IPS-15b (cell line): ENCODE results near the gene HOXB3.
A peak's percentile ranks its signal among the peaks of the same experiment; 100 is the strongest.

Experiments used
- H3K27me3 ChIP-seq: one replicate; pipeline ENCODE4 v1.6.1; 2013; ENCODE audit warnings: low read length; ENCODE audit not compliant: control insufficient read depth, insufficient read depth
- H3K36me3 ChIP-seq: one replicate; pipeline ENCODE4 v1.6.1; 2013; ENCODE audit warnings: low read length; ENCODE audit not compliant: control insufficient read depth, insufficient read depth
- H3K4me1 ChIP-seq: one replicate; pipeline ENCODE4 v1.6.1; 2013; ENCODE audit warnings: mild to moderate bottlenecking, low read length; ENCODE audit not compliant: control insufficient read depth, insufficient read depth
- H3K4me3 ChIP-seq: one replicate; pipeline ENCODE4 v1.5.1; 2013; ENCODE audit warnings: low read depth, low read length
- H3K9ac ChIP-seq: one replicate; pipeline ENCODE4 v1.6.1; 2013; ENCODE audit warnings: low read depth, mild to moderate bottlenecking, low read length
- H3K9me3 ChIP-seq: one replicate; pipeline ENCODE4 v1.6.1; 2013; ENCODE audit warnings: mild to moderate bottlenecking, low read length; ENCODE audit not compliant: control insufficient read depth, insufficient read depth

HOXB3 gene

DNA sequence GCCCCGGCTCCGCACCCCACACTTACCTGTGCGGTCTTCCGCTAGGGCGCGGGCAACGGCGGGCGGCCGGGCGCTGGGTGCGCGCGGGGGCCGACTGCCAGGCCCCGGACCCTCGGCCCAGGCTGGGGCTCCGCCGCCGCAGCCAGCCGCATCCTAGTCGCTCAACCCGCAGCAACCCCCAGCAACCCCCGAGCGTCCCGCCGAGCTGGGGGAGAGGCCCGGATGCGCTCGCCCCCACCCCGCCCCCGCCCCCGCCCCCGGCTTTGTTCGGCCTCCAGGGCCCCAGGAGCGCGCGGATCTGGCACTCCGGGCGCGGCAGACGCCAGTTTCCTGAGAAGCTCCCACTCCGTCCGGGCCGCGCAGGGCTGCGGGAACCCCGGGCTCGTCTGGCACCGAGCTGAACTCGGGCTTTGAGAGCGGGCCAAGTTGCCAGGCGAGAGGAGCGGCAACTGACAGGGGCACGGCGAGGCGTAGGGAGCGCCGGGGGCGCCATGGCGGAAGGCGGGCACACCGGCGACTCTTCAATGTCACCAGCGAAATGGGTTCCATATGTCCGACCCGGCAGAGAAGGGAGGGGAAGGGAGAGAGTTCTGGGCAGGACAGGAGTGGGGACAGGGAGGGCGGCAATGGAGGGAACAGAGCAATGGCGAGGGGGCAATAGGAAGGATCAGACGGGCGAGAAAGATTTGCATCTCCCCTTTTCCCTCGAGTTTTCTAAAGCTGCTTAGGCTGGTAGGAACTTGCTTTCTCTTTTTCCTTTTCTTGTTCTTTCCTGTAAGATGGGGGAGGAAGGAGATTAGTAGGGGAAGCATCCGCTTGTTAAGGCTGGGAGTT is 25.6 kb downstream of the HOXB3 start:
- Histone ChIP-seq H3K4me3 (peak overlapping the region; percentile 22), H3K9ac (no peak overlapping the region), H3K36me3 (no peaks in the 10 kb centered on the region), H3K27me3 (peaks cover 97% of the 10 kb centered on the region), H3K9me3 (no peaks in the 10 kb centered on the region), H3K4me1 (peaks cover 4% of the 10 kb centered on the region)

DNA sequence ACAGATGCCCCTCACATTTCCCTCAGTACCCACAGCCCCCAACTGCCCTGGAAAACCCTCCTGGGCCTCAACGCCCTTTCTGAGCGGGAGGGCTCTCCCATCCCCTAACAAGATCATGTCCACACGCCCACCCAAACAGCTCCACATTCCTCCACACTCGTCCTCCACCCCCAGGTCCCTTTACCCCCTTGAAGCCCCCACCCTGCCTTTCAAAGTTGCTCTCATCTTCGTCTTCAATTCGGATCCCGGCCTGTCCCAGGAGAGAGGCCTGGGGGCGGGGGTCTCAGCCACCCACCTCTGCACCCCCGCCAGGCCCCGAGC is 26.2 kb downstream of the HOXB3 start:
- Histone ChIP-seq H3K9ac (no peak overlapping the region), H3K9me3 (no peaks in the 10 kb centered on the region), H3K4me3 (no peak overlapping the region), H3K36me3 (no peaks in the 10 kb centered on the region), H3K4me1 (peaks cover 4% of the 10 kb centered on the region), H3K27me3 (peaks cover 97% of the 10 kb centered on the region)

DNA sequence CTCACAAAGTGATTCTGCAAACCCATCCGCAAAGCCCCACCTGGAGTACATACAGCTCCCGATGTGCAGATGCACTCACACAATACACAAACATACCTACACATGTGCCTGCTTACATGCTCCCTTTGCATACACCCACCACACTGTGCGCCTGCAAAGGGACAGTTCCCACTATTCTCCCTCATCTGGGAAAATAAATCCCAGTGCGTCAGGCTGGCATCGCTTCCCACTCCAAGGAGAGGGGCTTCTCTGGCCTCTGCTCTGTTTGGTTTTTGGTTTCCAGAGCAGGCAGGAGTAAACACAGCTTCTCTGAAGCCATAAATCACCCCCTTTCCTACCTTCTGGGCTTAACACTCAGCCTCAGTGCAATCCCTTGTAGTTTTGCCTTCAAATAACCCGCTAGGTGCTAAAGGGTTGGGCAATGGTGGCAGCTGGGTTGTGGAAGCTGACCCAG is 26.6 kb downstream of the HOXB3 start:
- Histone ChIP-seq H3K9ac (no peak overlapping the region), H3K4me1 (peaks cover 4% of the 10 kb centered on the region), H3K4me3 (peak overlapping the region; percentile 16), H3K27me3 (peaks cover 97% of the 10 kb centered on the region), H3K36me3 (no peaks in the 10 kb centered on the region), H3K9me3 (no peaks in the 10 kb centered on the region)

DNA sequence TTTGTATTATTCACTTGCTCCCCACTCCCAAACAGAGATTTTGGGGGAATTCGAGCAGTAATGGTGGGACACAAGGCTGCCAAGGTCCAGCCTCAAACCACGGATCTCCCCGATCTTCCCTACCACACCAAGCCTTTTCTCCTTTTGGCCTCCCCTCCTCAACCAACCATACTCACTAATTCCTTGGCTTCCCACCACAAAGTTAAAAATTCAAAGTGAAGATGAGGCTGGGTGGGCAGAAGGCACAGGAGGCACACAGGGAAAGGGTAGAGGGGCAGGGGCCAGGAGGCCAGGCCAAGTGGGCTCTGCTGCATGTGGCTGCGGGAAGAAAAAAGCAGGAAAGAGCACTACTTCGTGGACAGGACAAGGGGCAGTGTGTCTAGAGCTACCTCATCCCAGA is 27.1 kb downstream of the HOXB3 start:
- Histone ChIP-seq H3K9me3 (no peaks in the 10 kb centered on the region), H3K4me3 (peak overlapping the region; percentile 16), H3K27me3 (peaks cover 97% of the 10 kb centered on the region), H3K9ac (no peak overlapping the region), H3K36me3 (no peaks in the 10 kb centered on the region), H3K4me1 (peaks cover 3% of the 10 kb centered on the region)

DNA sequence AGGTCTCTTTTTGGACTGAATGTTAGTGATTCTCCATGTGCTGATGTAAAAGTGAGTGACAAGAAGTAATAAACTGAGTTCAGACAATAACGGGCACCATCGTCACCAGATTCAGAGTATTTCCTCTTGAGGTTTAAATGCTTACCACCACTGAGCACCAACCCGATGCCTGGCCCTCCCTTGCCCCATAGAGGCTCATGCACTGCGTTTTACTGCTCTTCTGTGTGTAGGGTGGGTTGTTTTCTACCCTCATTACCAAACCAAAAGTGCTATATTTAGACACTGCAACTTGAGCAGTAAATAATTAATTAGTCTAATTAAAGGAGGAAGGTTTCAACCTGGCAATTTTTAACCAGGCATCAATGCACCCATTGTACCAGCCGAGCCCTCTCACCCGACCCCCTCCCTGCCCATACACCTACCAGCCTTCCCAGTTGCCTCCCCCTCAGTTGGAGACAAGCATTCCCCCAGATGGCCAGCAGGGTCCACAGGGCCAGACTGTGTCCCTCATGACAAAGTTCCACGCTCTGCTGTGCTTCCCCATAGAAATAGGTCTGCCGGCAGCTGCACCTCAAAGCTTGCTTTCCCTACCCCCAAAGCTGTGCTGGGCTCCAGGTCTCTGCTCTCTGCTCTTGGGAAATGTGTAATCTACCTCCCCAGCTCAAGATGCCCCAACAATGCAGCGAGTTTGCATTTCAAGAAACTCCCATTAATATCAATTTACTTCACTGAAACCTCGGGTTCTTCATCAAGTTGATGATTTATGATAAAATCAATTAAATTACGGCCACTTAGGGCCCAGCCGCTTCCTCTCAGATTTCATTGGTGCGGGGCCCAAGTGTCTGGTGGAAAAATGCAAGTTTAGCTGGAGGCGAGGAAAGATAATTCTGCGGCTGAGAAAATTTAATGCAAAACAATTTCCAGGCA is 27.9 kb downstream of the HOXB3 start:
- Histone ChIP-seq H3K4me1 (peaks cover 2% of the 10 kb centered on the region), H3K9ac (no peak overlapping the region), H3K36me3 (no peaks in the 10 kb centered on the region), H3K4me3 (peak overlapping the region; percentile 31), H3K27me3 (peaks cover 97% of the 10 kb centered on the region), H3K9me3 (no peaks in the 10 kb centered on the region)

DNA sequence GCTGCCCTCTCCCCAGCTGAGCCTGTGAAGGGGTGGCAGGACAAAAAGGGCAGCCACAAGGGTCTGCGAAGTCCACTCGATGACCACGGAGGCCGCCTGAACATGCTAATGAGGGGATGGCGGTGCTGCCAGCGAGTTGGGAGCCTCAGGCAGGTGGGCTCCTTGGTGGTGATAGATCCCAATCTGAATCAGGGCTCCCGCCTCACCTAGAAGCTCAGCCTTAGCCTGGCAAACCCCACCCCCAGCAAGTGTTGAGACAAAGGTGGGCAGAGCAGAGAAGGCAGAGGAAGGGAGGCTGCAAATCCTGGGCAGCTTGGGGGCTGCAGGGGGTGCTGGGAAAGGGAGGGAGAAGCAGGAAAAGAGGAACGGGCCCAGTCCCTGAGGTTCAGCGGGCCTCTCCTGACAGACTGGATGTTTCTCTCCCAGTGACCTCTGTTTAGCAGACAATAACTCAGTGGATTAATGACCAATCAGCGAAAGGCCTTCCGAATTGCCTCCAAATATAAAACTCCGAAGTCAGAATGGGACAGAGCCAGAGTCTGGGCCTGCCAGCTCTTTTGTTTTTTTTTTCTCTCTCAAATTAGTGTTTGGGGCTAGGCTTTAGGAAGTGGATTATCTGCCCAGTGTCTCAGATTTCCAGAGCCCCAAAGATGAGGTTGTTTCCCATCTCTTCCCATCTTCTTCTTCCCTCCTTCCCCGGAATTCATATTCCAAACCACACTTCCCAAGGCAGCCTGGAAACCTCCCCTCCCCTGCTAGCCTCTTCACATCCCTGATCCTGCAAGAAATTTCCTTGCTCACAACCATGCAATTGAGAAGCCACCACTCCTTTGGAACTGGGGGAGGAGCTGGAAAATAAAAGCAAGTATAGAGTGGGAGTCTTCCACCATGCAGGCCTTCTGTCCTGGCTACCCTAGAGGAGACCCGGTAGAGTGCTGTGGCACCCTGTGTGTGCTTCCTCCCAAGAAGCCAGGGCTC is 29.9 kb downstream of the HOXB3 start:
- H3K4me1 ChIP-seq, result peaks cover 2% of the 10 kb centered on the region
- peak overlapping the region; percentile 16 for H3K4me3 ChIP-seq
- no peak overlapping the region for H3K9ac ChIP-seq
- H3K36me3 ChIP-seq, result no peaks in the 10 kb centered on the region
- H3K27me3 ChIP-seq, result peaks cover 96% of the 10 kb centered on the region
- H3K9me3 ChIP-seq, result no peaks in the 10 kb centered on the region

DNA sequence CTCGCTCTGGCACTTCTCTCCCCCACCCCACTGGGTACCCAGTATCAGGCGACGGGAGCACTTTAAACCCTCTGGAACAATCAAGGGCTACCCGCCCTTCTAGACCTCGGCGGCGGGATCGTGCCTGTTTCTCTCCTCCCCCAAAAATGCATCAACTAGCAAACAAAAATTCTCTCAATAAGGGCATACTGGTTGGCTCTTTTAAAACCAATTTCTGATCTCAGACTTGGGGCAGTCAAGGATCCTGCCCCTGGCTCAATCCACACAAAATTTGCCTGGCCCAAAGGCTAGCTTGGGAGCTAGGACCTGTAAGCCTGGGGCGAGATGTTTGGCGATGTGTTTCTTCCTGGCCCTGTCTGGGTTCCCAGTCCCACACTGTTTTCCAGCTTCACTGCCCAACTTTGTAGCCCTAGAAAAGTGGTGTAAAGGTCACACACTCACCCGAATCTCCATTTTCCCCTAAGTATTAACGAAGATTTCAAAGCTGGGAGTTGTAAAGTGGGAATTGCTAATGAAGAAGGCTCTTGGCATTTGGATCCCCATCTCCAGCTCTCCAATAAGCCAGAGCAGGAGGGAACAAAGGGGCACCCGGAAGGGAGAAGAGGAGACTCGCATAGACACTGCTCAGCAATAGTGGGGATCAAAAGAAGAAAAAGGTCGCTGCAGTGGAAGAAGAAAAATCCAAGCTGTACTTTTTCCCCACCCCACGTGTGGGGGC is 30.8 kb downstream of the HOXB3 start:
- H3K4me1 ChIP-seq, result no peaks in the 10 kb centered on the region
- no peaks in the 10 kb centered on the region for H3K36me3 ChIP-seq
- H3K9me3 ChIP-seq, result no peaks in the 10 kb centered on the region
- peak overlapping the region; percentile 16 for H3K4me3 ChIP-seq
- no peak overlapping the region for H3K9ac ChIP-seq
- peaks cover 96% of the 10 kb centered on the region for H3K27me3 ChIP-seq

DNA sequence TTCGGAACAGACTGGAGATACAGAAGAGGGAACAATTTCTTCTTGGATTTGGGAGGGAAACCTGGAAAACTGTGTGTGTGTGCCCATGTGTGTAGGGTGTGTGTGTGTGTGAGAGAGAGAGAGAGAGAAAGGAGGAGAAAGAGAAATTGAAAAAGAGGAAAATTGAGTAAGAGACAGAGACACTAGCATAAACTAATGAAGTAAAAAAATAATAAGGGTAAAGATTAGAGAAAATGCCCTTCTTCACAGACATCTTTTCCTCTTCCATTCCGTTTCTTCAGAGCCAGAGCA is 31.3 kb downstream of the HOXB3 start:
- peak overlapping the region; percentile 16 for H3K4me3 ChIP-seq
- H3K36me3 ChIP-seq, result no peaks in the 10 kb centered on the region
- no peaks in the 10 kb centered on the region for H3K4me1 ChIP-seq
- no peaks in the 10 kb centered on the region for H3K9me3 ChIP-seq
- H3K27me3 ChIP-seq, result peaks cover 98% of the 10 kb centered on the region
- no peak overlapping the region for H3K9ac ChIP-seq

DNA sequence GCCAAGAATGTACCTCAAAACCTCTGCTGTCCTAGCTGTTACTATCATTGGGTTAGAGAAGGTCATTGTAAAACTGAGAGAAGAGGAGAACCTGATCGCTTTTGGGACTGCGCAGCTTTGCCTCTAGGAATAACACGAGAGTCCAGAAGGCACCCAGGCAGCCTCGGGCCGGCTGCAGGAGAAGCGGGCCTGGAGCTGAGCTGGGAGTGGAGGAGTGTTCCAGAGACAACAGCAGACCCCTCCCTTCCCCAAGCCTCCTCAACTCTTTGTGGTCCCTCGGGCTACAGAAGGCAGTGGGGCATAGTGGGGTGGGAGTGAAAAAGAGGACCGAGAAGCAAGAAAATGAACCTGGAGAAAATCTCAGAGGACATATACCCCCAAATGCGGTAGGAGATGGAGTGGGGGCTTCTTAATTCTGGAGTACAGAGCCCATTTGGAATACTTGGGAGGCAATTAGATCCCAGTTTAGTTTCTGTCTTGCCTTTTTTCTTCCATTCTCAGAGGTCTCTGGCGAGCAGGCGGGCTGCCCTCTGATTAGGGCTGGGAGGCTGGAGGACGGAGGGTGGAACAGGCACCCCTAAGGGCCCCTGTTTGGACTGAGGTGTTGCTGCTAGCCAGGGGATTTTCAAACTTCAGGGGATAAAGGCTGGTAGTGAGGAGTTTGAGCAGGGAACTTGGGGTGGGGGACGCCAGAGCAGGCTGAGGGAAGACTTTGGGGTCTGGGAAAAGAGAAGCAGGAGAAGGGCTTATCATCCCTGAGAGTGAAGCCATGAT is 31.8 kb downstream of the HOXB3 start:
- H3K4me1 ChIP-seq, result no peaks in the 10 kb centered on the region
- H3K36me3 ChIP-seq, result no peaks in the 10 kb centered on the region
- no peak overlapping the region for H3K9ac ChIP-seq

DNA sequence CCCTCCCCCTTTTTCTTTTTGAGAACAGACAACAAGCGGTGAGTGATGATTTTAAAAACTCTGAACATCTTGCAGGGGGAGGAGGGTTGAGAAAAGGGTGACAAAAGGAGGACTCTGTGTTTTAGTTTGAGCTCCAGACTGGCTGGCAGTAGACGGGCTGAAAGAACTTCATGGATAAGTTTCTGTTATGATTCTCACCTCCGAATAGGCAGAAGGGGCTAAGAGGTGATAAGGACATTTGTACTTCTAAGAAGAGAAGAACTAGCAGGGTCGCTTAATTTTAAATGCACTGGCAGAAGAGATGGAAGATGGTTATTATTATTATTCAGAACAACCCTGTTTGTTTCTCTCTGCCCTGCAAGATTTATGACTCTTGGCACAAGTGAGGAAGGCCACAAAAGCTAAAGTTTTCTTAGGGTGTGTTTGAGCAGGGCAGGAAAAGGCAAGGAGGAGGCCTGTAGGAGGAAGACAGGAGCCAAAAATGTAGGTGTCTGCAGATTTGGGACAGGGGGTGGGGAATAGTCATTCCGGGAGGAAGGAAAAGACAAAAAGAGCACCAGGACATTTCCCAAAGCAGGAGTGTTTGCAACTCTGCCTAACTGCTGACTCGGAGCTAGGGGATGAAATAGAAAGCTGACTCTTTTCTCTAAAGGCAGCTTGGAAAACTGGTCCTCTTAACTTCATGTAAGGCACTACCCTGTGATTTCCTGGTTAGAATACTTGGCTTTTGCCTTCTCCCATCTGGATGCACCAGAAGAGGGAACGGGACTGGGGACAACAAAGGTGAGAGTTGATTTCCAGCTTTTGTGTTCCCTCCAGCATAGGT is 33.3 kb downstream of the HOXB3 start:
- Histone ChIP-seq H3K27me3 (peaks cover 98% of the 10 kb centered on the region), H3K4me1 (no peaks in the 10 kb centered on the region), H3K36me3 (no peaks in the 10 kb centered on the region), H3K4me3 (no peak overlapping the region), H3K9me3 (no peaks in the 10 kb centered on the region), H3K9ac (no peak overlapping the region)

More for the DNA sequence above, 31.8 kb downstream of the HOXB3 start:
- no peaks in the 10 kb centered on the region for H3K9me3 ChIP-seq
- H3K27me3 ChIP-seq, result peaks cover 98% of the 10 kb centered on the region
- H3K4me3 ChIP-seq, result no peak overlapping the region
